Liver (tissue), 3 donors: Measurements from ENCODE around the gene SPEG.

ENCODE experiments used
- ATF3 ChIP-seq: IDR thresholded peaks from 2 replicates; pipeline ENCODE4 v1.6.1; 2016; ENCODE audit warnings: antibody characterized with exemption
- CTCF ChIP-seq: fragments of 150-350 bp; IDR thresholded peaks from 2 replicates; pipeline ENCODE4 v1.5.1; 2017; ENCODE audit warnings: improper control_type of control experiment, low read depth, low read length; ENCODE audit not compliant: missing input control
- EGR1 ChIP-seq, 2 donors: IDR thresholded peaks; 2 replicates each; pipeline ENCODE4 v1.6.1; 2016 to 2018; ENCODE audit warnings: antibody characterized with exemption in 2 of 2, low read depth in 2 of 2
- HNF4A ChIP-seq, 2 donors: conservative IDR thresholded peaks; 2 replicates each; pipeline ENCODE4 v1.6.1; 2016; ENCODE audit warnings: antibody characterized with exemption in 2 of 2, mild to moderate bottlenecking in 2 of 2
- MAX ChIP-seq: IDR thresholded peaks from 2 replicates; pipeline ENCODE4 v1.6.1; 2016; ENCODE audit warnings: antibody characterized with exemption
- RAD21 ChIP-seq, 2 donors: IDR thresholded peaks; 2 replicates each; pipeline ENCODE4 v1.6.1; 2016; ENCODE audit warnings: antibody characterized with exemption in 2 of 2, mild to moderate bottlenecking in 2 of 2
- REST ChIP-seq: IDR thresholded peaks from 2 replicates; pipeline ENCODE4 v1.6.1; 2016; ENCODE audit warnings: antibody characterized with exemption, mild to moderate bottlenecking
- YY1 ChIP-seq: IDR thresholded peaks from 2 replicates; pipeline ENCODE4 v1.6.1; 2016; ENCODE audit warnings: antibody characterized with exemption, mild to moderate bottlenecking
- donor health status: healthy.
- donor health status: healthy.

GRCh38 chr2:219476652-219477151 is 42.1 kb downstream of the SPEG start:
- TF ChIP-seq RAD21 (IDR thresholded peaks at IDR 0.05) = no peak
- TF ChIP-seq CTCF = no peak
- no peak for TF ChIP-seq MAX
- TF ChIP-seq YY1 = no peak
- TF ChIP-seq EGR1 (IDR thresholded peaks at IDR 0.05; ENCODE audit: low read depth in 2 of 2) = no peak
- TF ChIP-seq REST = no peak
- no peak for TF ChIP-seq HNF4A (conservative IDR thresholded peaks at IDR 0.05)
- TF ChIP-seq ATF3 = no peak
